Putamen (tissue), 1 donor: Measurements from ENCODE around the gene GRIK1.

Experiments used
- DNase-seq: peaks from one replicate; pipeline ENCODE4 v3.0.0-alpha.2; 2016; ENCODE audit warnings: low spot score

Gene GRIK1

DNA sequence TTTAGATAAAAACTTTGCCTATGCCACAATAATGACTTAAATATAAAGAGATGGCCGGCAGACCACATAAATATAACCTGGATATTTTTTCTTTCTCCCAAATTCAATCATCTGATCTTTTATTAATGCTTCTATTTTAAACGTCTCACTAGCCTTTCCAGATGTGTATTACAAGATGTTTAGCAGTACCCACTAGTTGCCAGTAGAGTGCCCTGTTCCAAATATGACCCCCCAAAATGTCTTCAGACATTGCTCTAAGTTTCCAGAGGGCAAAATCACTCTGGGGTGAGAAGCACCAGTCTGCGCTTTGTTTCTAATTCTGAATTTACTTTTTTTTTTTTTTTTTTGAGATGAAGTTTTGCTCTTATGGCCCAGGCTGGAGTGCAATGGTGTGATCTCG, 268.1 kb downstream of the GRIK1 start:
- no peak for DNase-seq

DNA sequence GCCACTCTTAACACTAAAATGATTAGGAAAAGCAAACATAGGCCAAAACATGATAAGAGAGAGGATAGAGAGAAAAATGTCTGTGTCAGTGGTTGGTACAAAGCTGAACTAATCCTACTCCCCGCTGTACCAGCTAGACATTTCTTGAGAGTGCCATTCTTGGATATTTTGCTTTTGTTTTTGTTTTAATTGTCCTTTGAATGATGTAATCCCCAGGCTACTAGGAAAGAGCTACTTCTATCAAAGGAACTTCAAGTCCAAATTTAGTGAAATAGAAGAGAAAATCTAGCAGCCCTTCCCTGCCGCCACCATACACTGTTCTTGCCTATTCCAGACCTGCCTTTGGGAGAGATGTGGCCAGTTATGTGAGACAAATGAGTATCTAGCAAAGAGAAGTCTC, 269.6 kb downstream of the GRIK1 start:
- DNase-seq = no peak

DNA sequence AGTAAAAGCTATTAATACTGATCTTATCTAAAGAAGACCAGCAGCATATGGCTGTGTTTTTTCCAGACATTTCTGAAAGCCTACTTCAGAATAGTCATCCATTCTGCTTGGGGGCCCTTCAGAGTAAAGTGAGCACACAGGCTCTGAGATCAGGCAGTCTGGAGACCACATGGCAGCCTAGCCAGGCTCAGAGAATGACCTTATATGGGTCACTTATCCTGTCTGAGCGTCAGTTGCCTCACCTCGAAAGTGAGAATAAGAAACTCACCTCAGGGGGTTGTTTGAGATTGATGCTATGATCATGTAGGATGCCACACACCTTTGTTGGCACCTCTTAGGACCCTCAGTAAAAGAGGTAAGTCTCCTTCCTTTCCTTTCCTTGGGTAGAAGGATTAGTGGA, 270.4 kb downstream of the GRIK1 start:
- DNase-seq = no peak

DNA sequence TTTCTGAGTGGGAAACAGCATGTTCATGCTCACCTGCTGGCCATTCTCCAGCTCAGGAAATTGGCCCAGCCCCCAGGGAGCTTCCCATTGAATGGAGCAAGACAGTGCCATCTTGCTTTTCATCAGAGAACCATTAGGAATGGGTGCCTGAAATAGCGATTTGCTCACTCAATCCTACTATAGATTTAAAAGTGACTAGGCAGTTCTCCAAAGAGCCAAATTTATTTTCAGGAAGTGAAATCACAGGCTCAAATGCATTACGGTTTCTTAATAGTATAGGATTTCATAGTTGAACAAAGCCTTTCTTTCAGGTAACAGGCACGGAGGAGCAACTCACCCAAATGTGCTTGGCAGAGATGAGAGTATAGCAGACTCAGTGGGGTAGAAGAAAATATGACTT, 272.1 kb downstream of the GRIK1 start:
- DNase-seq = no peak

DNA sequence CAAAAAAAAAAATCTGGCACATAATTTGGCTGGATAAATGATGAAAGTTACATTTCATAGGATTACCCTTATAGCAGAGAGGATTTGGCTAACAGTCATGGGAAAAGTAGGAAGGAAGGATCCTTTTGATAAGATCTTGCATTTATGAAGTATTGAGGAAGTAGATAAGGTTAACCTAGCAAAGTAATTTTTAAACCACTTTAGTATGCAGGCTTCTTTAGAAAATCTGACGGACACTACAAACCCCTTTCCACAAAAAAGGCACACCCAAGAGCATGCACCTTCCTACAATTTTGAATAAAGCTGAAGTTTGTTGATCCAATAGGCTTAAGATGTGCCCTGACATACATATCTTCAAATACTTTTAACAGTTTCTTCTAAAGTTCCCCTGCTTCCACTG, 275.2 kb downstream of the GRIK1 start:
- no peak for DNase-seq

DNA sequence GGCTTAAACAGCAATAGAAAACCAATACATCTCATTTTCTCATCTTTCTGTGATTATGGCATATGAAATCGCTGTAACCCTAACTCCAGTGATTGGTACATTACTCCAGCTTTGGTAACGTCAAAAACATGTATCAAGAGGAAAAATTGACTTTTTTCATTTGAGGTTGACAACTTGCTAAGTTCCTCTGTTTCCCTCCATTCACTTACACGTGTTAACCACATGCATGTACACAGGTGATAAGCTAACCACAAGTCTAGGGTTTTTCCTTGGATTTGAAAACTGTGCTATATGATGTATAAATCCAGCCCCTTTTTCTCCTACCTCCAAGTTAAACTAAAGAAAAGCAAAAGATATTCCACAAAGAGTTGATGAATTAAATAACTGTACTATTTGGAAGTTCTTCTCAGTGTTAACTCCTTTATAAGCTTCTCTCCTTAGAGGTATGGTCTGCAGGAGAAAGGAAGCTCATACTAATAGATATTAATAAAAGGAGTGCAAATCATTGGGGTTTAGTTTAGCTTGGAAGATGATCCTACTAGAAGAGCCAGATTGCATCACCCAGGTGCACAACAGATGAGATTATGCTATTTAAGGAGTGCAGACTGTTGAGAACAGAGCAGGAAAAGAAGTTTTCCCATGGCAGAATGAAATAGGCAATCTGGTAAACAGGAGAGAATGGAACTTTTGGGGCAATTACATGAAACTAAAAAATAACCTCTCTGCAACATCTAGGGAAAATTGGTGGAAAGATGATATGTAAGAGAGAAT, 277.9 kb downstream of the GRIK1 start:
- DNase-seq = no peak

DNA sequence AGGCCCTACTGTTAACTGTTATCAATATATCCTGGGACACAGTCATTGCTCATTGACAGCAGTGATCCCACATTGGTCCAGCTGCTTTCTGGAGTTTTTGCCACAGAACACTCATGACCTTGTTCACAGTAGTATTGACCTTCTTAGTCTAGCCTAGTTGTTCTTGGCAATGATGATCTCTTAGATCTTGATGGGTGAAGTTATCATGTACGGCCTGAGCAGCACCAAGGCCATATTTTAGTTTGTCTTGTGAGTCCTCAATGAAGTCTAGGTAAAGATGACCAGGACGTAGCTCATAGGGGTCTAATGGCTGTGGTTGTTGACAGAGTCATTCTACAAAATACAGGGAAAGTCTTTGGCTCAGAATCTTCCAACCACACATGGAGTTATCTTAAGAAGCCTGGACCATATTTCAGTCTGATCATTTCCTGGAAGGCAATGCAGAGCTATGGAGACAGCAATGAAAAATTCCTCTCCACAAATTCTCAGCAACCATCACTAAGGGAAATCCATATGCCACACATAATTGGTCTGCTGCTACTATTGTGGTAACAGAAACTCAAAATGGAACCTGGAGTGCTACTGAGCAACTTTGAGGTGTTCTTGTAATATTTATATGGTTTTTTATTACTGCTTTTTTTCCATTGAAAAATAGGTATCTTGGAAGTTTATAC, 279.6 kb downstream of the GRIK1 start:
- DNase-seq = no peak

DNA sequence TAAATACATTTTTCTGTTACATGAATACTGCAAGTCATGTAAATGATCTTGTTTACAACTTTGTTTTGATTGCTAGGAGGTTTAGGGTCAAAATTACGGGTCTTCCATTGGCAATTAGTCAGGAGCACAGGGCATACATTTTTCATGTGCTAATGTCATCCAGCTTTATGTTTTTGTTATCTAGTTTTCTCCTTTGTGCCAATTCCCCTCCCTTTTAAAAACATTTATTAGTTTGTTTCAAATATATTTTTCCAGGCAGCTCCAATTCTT, 280.9 kb downstream of the GRIK1 start:
- no peak for DNase-seq

DNA sequence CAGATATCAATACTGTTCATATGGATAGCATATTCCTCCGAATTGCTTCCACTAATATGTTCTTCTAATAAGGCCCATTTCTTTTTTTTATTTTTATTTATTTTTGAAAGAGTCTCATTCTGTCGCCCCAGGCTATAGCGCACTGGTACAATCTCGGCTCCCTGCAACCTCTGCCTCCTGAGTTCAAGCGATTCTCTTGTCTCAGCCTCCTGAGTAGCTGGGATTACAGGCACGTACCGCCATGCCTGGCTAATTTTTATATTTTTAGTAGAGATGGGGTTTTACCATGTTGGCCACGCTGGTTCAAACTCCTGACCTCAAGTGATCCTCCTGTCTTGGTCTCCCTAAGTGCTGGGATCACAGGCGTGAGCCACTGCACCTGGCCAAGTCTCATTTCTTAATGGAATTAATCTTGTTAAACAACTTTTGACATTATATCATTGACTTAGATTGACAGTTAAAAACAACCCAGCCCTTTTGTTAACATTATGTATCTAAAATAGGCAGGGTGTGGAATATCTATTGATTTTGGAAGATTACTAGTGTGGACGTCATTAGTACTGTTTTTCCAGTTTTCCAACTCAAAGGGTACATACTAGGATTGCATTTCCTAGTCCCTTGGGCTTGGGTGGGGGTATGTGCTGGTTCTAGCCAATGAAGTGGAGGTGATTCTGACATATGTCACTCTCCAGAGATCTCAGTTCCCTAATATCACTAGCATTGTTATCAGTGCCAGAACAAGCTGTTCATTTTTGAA, 281.4 kb downstream of the GRIK1 start:
- DNase-seq = no peak

DNA sequence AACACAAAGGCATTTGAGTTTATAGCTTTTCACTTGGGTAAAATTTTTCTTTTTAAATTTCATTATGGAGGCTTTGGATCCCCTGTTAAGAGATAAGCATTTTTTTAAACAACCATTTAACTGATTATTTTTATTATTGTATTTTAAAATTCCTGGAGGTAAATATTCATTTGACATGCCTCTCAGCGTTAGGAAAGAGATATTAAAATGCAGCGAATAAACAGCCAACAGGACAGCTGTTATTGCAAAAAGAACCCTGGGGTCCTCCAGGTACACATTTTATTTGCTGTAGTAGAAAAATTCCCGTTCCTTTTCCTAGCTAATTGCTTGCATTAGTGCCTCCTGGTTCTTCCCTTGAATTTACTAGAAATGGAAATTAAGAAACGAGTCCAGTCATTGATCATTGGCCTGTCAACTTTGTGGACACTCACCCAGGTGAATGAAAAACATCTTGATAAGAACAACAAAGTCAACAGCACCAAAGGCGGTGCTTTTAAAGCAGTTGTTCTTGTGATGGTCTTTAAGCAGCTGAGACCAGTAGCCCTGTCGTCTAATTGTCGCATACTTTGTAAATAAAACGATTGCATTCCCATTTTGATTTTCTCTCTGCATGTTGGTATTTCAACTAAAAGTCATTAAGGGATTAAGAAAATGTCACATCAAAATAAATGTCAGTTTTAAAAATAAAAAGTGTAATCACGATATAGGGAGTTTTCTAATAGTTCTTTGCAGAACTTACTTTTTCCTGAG, 282.4 kb downstream of the GRIK1 start:
- DNase-seq = no peak

DNA sequence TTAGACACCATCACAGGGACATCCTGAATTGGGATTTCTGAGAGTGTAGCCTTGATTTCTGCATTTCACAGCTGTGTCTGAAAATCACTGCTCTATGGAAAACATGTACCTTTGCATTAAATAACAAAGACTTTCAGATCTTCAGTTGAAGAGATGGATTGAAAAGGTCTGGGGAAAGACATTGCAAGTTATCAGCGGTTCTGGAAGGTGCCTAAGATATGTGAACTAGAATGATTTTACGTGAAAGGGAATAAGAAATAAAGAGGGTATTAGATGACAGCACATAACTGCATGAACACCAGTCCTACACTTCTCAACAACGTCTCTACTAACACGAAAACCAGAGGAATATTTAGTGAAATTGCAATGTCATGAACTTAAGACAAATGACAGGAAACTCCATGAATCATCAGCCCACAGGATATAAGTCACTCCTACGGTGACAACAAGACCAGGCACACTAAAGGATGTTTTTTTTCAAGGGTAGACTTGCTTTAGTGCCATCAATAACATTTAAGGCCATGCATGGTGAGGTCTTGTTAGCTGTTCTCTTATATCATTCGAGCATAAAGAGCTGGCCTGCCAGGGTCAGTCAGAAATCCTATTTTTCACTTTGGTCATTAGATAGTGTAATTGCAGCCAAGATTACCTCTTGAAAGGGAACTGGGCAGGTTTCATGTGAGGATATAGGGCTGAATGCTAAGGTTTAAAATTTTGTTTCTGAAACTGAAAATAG, 283.1 kb downstream of the GRIK1 start:
- no peak for DNase-seq

DNA sequence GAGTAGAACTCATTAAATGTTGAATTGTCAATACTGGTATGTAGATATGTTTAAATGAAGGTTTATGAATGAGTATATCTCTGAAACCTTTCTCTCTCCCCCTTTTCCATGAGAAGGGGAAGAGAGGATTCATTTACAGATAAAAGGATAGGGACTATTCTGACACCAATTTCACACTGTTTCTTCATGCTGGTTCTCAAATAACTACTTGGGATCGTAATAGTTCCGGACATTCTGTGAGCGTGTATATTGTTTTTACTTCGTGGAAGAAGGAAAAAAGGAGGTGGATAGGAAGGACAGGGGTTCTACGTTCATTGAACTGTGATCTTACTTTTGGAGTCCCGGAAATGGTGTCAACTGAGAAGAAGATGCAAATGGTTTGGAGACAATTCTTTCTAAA, 284.2 kb downstream of the GRIK1 start:
- no peak for DNase-seq

DNA sequence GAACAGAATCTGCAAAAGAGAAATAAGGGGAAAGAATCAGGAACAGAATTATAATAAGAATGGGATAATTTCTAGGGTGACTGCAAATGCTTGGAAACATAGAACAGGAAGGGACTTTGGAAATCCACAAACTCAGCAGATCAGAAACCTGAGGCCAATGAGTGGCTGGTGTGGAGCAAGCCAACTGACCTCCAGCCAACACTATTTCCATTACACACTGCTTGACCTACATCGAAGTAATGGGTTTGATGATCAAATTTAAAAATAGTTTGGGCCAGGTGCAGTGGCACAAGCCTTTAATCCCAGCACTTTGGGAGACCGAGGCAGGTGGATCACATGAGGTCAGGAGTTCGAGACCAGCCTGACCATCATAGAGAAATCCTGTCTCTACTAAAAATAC, 284.9 kb downstream of the GRIK1 start:
- no peak for DNase-seq

DNA sequence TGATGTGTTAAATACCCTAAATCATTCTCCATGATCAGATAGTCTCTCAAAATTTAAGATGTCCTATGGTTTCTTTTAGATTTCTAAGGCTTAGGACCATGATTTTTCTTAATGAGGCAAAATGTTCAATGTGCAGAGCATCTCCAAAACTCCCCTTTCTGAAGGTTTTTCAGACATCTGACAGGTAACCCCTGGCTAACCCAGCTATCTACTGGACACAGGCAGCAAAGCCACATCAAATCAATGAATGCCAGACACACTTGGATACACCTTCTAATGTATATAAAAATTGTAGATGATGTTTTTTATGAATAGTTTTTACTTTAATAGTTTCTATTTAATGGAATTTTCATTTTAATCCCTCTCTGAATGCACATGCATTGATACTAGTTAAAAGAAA, 285.6 kb downstream of the GRIK1 start:
- DNase-seq = no peak

DNA sequence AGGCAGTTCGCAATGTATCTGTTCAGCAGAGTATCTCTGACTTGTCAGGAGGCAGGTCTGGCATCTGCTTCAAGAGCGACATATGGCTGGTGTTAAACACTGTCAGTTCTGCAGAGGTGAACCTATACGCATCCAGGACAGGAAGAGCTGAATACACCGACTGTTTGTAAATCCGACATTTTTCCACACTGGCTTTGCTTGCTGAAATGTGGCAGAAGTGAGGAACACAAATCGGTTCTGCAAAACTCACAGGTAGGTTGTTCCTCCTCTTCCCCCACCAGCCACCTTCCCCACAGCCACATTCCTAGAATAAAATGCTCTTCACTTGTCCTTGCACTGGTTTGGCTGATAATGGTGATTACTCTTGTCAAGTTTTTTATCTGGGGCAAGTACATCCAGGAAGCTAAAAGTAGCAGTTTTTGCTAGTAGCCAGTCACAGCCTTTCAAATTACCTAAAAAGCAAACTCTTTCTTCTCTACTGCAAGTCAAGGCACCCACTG, 289.2 kb downstream of the GRIK1 start:
- DNase-seq = no peak

DNA sequence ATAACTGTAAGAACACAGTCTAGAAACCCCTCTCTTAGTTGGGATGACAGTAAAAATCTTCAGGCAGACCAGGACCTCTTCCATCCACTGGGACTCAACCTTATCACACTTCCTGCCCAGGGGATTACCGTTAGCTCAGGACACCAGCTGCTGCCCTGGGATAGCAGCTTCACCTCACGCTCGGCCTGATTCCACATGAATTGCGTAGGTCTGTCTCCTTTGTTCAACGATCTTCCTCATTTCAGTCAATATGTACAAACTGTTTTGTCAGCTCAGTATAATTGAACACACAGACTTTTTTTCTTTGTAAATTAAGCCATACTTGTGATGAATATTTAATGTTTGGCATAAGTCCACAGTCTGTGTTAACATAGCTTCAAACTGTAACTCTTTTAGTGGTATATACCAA, 290.4 kb downstream of the GRIK1 start:
- DNase-seq = no peak

DNA sequence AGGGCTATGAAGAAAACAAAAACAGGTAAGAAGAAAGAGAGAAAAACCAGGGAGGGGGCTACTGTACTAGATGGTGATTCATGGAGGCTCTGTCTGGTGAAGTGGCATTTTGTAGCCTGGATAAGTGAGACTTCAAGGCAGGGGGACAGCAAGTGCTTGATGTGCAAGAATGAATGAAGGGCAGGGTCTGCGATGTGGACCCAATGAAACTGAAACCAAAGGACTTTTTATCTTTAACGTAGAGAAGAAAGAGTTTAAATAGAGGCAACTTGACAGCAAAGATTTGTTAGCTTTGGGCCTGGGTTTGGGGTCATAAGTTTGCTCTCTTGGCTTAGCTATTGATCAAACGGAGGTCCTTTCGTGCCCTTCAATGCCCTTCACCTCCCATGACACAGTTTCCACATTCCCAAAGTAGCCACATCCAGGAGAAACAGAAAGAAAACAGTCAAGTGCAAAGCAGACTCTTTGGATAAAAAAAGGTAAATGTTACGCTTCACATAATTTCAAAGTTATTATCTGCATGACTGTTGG, 291.0 kb downstream of the GRIK1 start:
- DNase-seq = no peak

DNA sequence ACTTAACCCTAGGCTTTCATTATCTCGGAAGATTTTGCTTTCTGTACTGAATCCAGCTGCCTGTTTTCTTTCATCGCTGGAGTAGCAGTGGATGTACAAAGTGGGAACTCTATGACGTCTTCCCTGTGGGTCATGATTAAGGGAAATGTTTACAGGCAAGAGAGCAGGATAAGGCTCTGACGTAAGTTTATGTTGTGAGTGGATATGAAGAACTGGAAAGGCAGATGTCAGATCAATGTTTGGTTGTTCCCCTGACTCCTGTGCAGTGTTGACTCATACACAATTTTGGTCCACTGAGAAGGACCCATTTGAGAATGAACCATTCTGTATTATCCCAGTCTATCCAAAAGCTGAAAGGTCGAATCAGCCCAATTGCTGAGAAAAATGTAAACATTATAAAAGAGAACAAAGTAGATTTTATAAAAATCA, 292.4 kb downstream of the GRIK1 start:
- DNase-seq = no peak

DNA sequence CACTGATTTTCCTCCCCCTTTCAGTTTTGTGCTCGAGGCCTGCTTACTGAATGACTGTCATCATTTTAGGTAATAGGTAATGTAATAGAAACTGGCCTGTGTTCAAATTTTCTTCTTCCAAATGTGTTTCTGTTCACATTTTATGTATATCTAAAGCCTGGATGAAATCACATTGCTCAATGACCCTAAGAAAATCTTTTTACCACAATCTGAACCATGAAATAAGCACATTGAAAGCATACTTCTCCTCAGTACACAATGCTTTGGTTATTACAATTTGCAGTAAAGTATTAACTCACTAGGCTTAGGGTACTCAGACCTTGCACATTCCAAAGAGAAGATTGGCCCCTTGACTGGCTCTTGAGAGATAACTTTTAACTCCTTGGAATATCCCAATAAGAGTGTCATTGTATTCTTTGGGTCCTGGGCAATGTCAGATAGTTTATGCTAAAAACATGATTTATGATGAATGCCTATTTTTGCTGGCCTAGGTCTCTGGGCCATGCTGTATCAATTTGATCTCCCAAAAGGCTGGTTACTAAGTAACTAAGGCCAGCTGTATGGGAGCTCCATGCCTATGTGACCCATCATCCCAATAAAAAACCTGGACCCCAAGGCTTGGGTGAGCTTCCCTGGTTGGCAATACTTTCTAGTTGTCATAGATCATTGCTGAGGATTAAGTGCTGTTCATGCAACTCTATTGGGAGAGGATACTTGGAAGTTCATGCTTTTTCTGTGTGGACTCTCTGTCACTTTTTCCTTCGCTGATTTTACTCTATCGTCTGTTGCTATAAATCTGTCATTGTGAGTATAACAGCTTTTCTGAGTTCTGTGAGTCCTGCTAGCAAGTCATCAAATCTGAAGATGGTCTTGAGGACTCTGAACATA, 293.9 kb downstream of the GRIK1 start:
- DNase-seq = no peak

DNA sequence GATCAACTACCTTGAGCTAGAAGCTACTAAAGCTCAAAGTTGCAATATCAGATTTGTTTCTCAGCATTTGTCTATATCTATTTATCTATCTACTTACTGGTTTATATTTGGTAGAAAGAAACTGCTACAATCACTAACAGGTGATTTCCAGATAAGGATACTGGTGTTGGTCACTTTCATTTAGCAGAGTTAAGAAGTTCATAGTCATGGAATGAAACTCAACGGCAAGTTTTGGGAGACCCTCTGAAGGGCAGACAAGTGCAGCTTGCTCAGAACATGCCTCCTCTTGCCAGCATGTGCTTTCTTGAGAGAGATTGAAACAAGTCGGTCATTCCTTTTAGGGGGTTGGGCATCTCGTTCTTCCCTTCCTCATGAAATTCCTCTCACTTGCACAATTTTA, 296.5 kb downstream of the GRIK1 start:
- DNase-seq = no peak
